Adrenal gland (tissue), 12 donors: Measurements from ENCODE around the gene SREBF1. TPM values are rescaled to one million over a fixed set of nuclear protein-coding genes. Genes with fewer than 3 reads are reported as not detected.

Source experiments
- DNase-seq, 7 donors: peaks; one replicate each; pipeline ENCODE4 v3.0.0-alpha.2; 2019 to 2020
- H3K27ac ChIP-seq, 5 donors: fragments of 200-600 bp; sonication (generic) in 4 of 5; 1 replicate in 3 of 5; 2 replicates in 2 of 5; pipeline versions ENCODE4 v1.5.1 to v1.8.0; 2016 to 2020; ENCODE audit warnings: mild to moderate bottlenecking in 1 of 5
- H3K27me3 ChIP-seq: fragments of 200-600 bp; 2 replicates; pipeline ENCODE4 v1.8.0; 2021
- H3K36me3 ChIP-seq, 2 donors: fragments of 200-600 bp; replicated peaks in 1 of 2; 1 replicate in 1 of 2; 2 replicates in 1 of 2; pipeline versions ENCODE4 v1.5.1 to v1.8.0; 2018 to 2022
- H3K4me1 ChIP-seq, 2 donors: fragments of 200-600 bp; replicated peaks in 1 of 2; 1 replicate in 1 of 2; 2 replicates in 1 of 2; pipeline versions ENCODE4 v1.5.1 to v1.8.0; 2018 to 2021
- H3K4me3 ChIP-seq, 4 donors: fragments of 200-600 bp; sonication (generic) in 3 of 4; one replicate each; pipeline ENCODE4 v1.5.1; 2016 to 2018
- H3K9me3 ChIP-seq, 3 donors: fragments of 200-600 bp; sonication (generic) in 1 of 3; replicated peaks in 1 of 3; 1 replicate in 2 of 3; 2 replicates in 1 of 3; pipeline versions ENCODE4 v1.5.1 to v1.8.0; 2016 to 2021
- CTCF ChIP-seq, 6 experiments: fragments of 450-650 bp in 4 of 6; fragments of 200-600 bp in 2 of 6; sonication (generic) in 1 of 6; IDR thresholded peaks; 1 replicate in 5 of 6; 2 replicates in 1 of 6; pipeline versions ENCODE4 v1.5.1 to v1.8.0; 2016 to 2021; ENCODE audit warnings: antibody characterized with exemption in 6 of 6, mild to moderate bottlenecking in 2 of 6, moderate library complexity in 1 of 6
- POLR2A ChIP-seq, 2 donors: fragments of 450-650 bp; IDR thresholded peaks; one replicate each; pipeline ENCODE4 v1.6.1; 2017; ENCODE audit warnings: antibody characterized with exemption in 2 of 2, mild to moderate bottlenecking in 2 of 2, moderate library complexity in 1 of 2
- WGBS, 4 donors: extraction: QIAGEN DNeasy Blood & Tissue Kit in 2 of 4; methylation state at CpG; one replicate each; pipeline versions ENCODE4 v1.1.5 to v1.1.7; 2013 to 2017; 5-methylcytosine and 5-hydroxymethylcytosine counted together
- intact Hi-C, 2 donors: fragments of 100-400 bp; cut with DNase I; formaldehyde crosslinking; loops; one replicate each; pipeline versions ENCODE4 v1.14.1 to v1.15.0; 2022 to 2023
- polyA plus RNA-seq, 3 donors: library from polyadenylated mRNA; stranded (reverse); fragments of 200-250 nt in 2 of 3; fragments of 350-450 nt in 1 of 3; fragmentation: Illumina TruSeq in 1 of 3; extraction: RNeasy Lipid Tissue Mini Kit (QIAGEN cat#74804) in 1 of 3; gene quantifications; one replicate each; pipeline ENCODE4 v1.2.3, GENCODE V29; 2013 to 2014
- total RNA-seq, 9 donors: library from RNA; depleted of rRNA in 4 of 9; stranded (reverse); fragments of >200 nt in 4 of 9; fragments of 120-200 nt in 1 of 9; fragmentation: NEBNext Ultra II Directional in 1 of 9; extraction: Animal tissue kit (Norgen Biotek cat#: 25700) in 1 of 9; gene quantifications; one replicate each; pipeline versions ENCODE4 v1.1.0 to v1.2.4, GENCODE V29; 2013 to 2023
- donor health status: healthy with polysubstance abuse.
- donor health status: Bipolar disorder and iron deficiency.
- donor health status: DM: yes; HTN: yes; CAD: no.
- donor health status: DM: no; HTN: no; CAD: no.
- donor health status: DM: no; HTN: no; CAD: no.
- donor health status: DM: yes; HTN: yes; CAD: no.

The SREBF1 gene
- total and polyA plus RNA-seq, 12 donors: 48.2 to 850 (median 576) TPM

GRCh38 chr17:17876959-17877528 is 40.3 kb upstream of the SREBF1 start:
- Histone ChIP-seq H3K27ac (peak overlapping the region; percentile 45 to 93 (median 89)), H3K27me3 (no peaks in the 10 kb centered on the region), H3K9me3 (no peaks in the 10 kb centered on the region), H3K4me3 (no peak overlapping the region), H3K36me3 (peaks cover 0 to 29% of the 10 kb centered on the region in 2 donors), H3K4me1 (peaks cover 33 to 78% of the 10 kb centered on the region in 2 donors)
- DNase-seq: peak in 6 of 7 donors; percentile 44 to 69 (median 54)
- intact Hi-C loops: no loop called here
- WGBS, 4 donors: 54 to 68% (median 64%) methylated on average over 5 to 6 of the region's 6 CpGs
- TF ChIP-seq CTCF (IDR thresholded peaks at IDR 0.05) (no peak), POLR2A (IDR thresholded peaks at IDR 0.05) (no peak)

DNA sequence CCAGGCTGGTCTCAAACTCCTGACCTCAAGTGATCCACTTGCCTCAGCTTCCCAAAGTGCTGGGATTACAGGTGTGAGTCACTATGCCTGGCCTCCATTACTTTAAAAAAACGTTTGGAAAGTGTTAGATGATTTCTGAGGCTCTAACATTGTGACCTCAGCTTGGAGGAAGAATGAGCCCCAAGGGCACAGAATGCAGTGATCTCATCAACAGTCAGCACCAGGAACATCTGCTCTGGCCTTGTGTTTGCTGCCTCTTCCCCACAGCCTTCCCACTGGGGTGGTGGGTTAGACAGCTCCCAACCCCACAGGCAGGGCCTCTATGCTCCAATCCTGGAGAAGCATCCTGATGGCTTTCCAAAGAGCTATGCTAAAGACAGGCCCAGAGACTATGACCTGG is 37.7 kb upstream of the SREBF1 start:
- no peaks in the 10 kb centered on the region for H3K27me3 ChIP-seq
- intact Hi-C loops: no loop called here
- H3K36me3 ChIP-seq: peaks cover 0 to 25% of the 10 kb centered on the region in 2 donors
- peak in 5 of 7 donors; percentile 46 to 60 (median 53) for DNase-seq
- 14 to 19% (median 16%) methylated on average over 1 of the region's 1 CpG for WGBS, 4 donors
- H3K27ac ChIP-seq: peak overlapping the region in 2 of 5 donors; percentile 63 to 93
- TF ChIP-seq POLR2A (IDR thresholded peaks at IDR 0.05) (no peak), CTCF (IDR thresholded peaks at IDR 0.05) (no peak)
- no peak overlapping the region for H3K4me3 ChIP-seq
- peaks cover 33 to 74% of the 10 kb centered on the region in 2 donors for H3K4me1 ChIP-seq
- H3K9me3 ChIP-seq: no peaks in the 10 kb centered on the region

GRCh38 chr17:17873450-17873991 is 36.7 kb upstream of the SREBF1 start:
- no peak for TF ChIP-seq CTCF (IDR thresholded peaks at IDR 0.05)
- no peak for TF ChIP-seq POLR2A (IDR thresholded peaks at IDR 0.05)
- peaks cover 0 to 15% of the 10 kb centered on the region in 2 donors for H3K36me3 ChIP-seq
- no peaks in the 10 kb centered on the region for H3K9me3 ChIP-seq
- H3K4me3 ChIP-seq: no peak overlapping the region
- H3K4me1 ChIP-seq: peaks cover 28 to 66% of the 10 kb centered on the region in 2 donors
- DNase-seq: no peak
- no peaks in the 10 kb centered on the region for H3K27me3 ChIP-seq
- intact Hi-C loops: no loop called here
- WGBS, 4 donors: 59 to 76% (median 63%) methylated on average over 7 to 8 of the region's 8 CpGs
- H3K27ac ChIP-seq: peak overlapping the region in 3 of 5 donors; percentile 37 to 93 (median 47)

DNA sequence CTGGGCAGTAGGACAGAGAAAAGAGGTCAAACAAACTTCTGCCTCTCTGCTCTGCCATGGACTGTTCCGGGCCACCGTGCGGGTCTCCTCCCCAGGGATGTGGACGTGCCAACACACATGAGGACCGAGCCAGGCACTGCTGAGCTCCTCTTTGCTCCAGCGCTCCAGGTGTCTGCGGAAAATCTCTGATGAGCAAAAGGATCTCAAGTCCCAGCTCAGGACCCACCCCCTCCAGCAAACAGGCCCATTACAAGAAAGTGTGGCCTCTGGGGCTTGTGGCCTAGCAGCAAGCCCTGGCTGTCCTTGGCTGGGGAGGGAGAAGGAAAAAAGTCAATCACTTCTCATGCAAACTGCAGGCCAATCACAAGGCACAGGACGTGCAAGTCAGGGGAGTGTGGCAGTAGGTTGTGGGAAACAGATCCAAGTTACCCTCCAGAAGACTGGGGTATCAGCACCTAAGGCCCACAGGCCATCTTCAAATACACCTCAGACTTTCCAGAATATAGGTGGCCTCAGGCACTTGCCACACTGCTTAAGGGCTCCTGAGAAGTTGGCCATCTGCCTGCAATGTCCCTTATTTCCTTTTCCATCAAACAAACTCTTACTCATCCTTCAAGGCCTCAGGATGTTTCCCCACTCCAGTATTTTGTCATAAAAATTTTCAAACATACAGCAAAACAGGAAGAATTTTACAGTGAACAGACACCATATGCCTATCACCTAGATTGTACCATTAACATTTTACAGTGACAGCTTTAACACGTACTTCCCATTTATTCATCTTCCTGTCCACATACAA is 36.0 kb upstream of the SREBF1 start:
- peak in 1 of 7 donors; percentile 43 for DNase-seq
- intact Hi-C loops: no loop called here
- TF ChIP-seq POLR2A (IDR thresholded peaks at IDR 0.05): no peak
- no peak for TF ChIP-seq CTCF (IDR thresholded peaks at IDR 0.05)
- peaks cover 0 to 15% of the 10 kb centered on the region in 2 donors for H3K36me3 ChIP-seq
- H3K4me3 ChIP-seq: no peak overlapping the region
- no peaks in the 10 kb centered on the region for H3K9me3 ChIP-seq
- H3K27ac ChIP-seq: peak overlapping the region in 3 of 5 donors; percentile 37 to 93 (median 47)
- peaks cover 23 to 66% of the 10 kb centered on the region in 2 donors for H3K4me1 ChIP-seq
- H3K27me3 ChIP-seq: no peaks in the 10 kb centered on the region
- WGBS, 4 donors: 68 to 87% (median 81%) methylated on average over 6 to 9 of the region's 9 CpGs
